Loucy (cell line): Measurements from ENCODE around the gene MDM2.

Source experiments
- H2AFZ ChIP-seq: fragments of 200-600 bp; sonication (generic); 2 replicates; pipeline ENCODE4 v1.6.0; 2016; ENCODE audit warnings: antibody characterized with exemption, mild to moderate bottlenecking, low read length, moderate library complexity
- H3F3A ChIP-seq: fragments of 200-600 bp; 2 replicates; pipeline ENCODE4 v1.6.0; 2016; ENCODE audit warnings: antibody characterized with exemption, low read depth, mild to moderate bottlenecking
- H3K27me3 ChIP-seq: fragments of 200-600 bp; sonication (generic); 2 replicates; pipeline ENCODE4 v1.6.1; 2014; ENCODE audit warnings: low read length, mild to moderate bottlenecking; ENCODE audit not compliant: insufficient read depth, poor library complexity, severe bottlenecking
- H3K36me3 ChIP-seq: fragments of 200-600 bp; sonication (generic); 2 replicates; pipeline ENCODE4 v1.6.1; 2016; ENCODE audit warnings: low read length; ENCODE audit not compliant: insufficient read depth
- H3K4me1 ChIP-seq: fragments of 200-600 bp; sonication (generic); 2 replicates; pipeline ENCODE4 v1.5.1; 2014; ENCODE audit warnings: low read length, mild to moderate bottlenecking; ENCODE audit not compliant: insufficient read depth, poor library complexity, severe bottlenecking
- H3K4me2 ChIP-seq: fragments of 200-600 bp; sonication (generic); 2 replicates; pipeline ENCODE4 v1.6.0; 2014; ENCODE audit warnings: antibody characterized with exemption, low read length, low read depth, mild to moderate bottlenecking; ENCODE audit not compliant: poor library complexity, severe bottlenecking
- H3K4me3 ChIP-seq: fragments of 200-600 bp; sonication (generic); 2 replicates; pipeline ENCODE4 v1.5.1; 2014; ENCODE audit warnings: low read length, mild to moderate bottlenecking, mixed read lengths; ENCODE audit not compliant: poor library complexity, severe bottlenecking
- H3K79me2 ChIP-seq: fragments of 200-600 bp; sonication (generic); 2 replicates; pipeline ENCODE4 v1.6.1; 2014; ENCODE audit warnings: low read length; ENCODE audit not compliant: insufficient read depth
- H3K9ac ChIP-seq: fragments of 200-600 bp; sonication (generic); 2 replicates; pipeline ENCODE4 v1.6.0; 2014; ENCODE audit warnings: mild to moderate bottlenecking, low read depth, low read length, moderate library complexity; ENCODE audit not compliant: poor library complexity, severe bottlenecking
- H3K9me2 ChIP-seq: fragments of 200-600 bp; sonication (generic); replicated peaks from 2 replicates; pipeline ENCODE4 v1.6.1; 2016; ENCODE audit warnings: low read depth, low read length, mixed read lengths
- H3K9me3 ChIP-seq: fragments of 200-600 bp; sonication (generic); 2 replicates; pipeline ENCODE4 v1.6.1; 2014; ENCODE audit warnings: mild to moderate bottlenecking, antibody characterized with exemption, low read length, low read depth; ENCODE audit not compliant: insufficient read depth
- H4K20me1 ChIP-seq: fragments of 200-600 bp; sonication (generic); 2 replicates; pipeline ENCODE4 v1.6.0; 2014; ENCODE audit warnings: antibody characterized with exemption, low read length, mild to moderate bottlenecking; ENCODE audit not compliant: insufficient read depth, poor library complexity, severe bottlenecking
- CTCF ChIP-seq: fragments of 200-600 bp; sonication (generic); conservative IDR thresholded peaks from 2 replicates; pipeline ENCODE4 v1.5.1; 2014; ENCODE audit warnings: mild to moderate bottlenecking, antibody characterized with exemption, low read length
- EZH2phosphoT487 ChIP-seq: fragments of 200-600 bp; IDR thresholded peaks from 2 replicates; pipeline ENCODE4 v1.6.1; 2018; ENCODE audit warnings: antibody characterized with exemption, mild to moderate bottlenecking, moderate library complexity, borderline replicate concordance

MDM2 gene

GRCh38 chr12:68880660-68881325 lies 72.8 kb downstream of the MDM2 start:
- no peak overlapping the region for H3K4me2 ChIP-seq
- no peaks in the 10 kb centered on the region for H3K9me2 ChIP-seq
- H3F3A ChIP-seq, result no peaks in the 10 kb centered on the region
- no peaks in the 10 kb centered on the region for H3K79me2 ChIP-seq
- TF ChIP-seq CTCF (no peak), EZH2phosphoT487 (no peak)
- no peaks in the 10 kb centered on the region for H4K20me1 ChIP-seq
- H2AFZ ChIP-seq, result no peak overlapping the region
- H3K4me3 ChIP-seq, result no peak overlapping the region
- no peaks in the 10 kb centered on the region for H3K27me3 ChIP-seq
- no peaks in the 10 kb centered on the region for H3K4me1 ChIP-seq
- no peak overlapping the region for H3K9ac ChIP-seq
- no peaks in the 10 kb centered on the region for H3K36me3 ChIP-seq
- no peaks in the 10 kb centered on the region for H3K9me3 ChIP-seq

GRCh38 chr12:68882251-68882964 lies 74.4 kb downstream of the MDM2 start:
- Histone ChIP-seq H3K27me3 (no peaks in the 10 kb centered on the region), H3K9me3 (no peaks in the 10 kb centered on the region), H4K20me1 (no peaks in the 10 kb centered on the region), H2AFZ (no peak overlapping the region), H3K79me2 (no peaks in the 10 kb centered on the region), H3F3A (no peaks in the 10 kb centered on the region), H3K4me2 (no peak overlapping the region), H3K4me1 (no peaks in the 10 kb centered on the region), H3K4me3 (no peak overlapping the region), H3K9ac (no peak overlapping the region), H3K9me2 (no peaks in the 10 kb centered on the region), H3K36me3 (no peaks in the 10 kb centered on the region)
- TF ChIP-seq CTCF, result no peak

GRCh38 chr12:68883151-68883550 lies 75.2 kb downstream of the MDM2 start:
- TF ChIP-seq CTCF (no peak), EZH2phosphoT487 (no peak)
- H3K36me3 ChIP-seq, result no peaks in the 10 kb centered on the region
- no peaks in the 10 kb centered on the region for H3K9me3 ChIP-seq
- H2AFZ ChIP-seq, result no peak overlapping the region
- H3K4me1 ChIP-seq, result no peaks in the 10 kb centered on the region
- no peaks in the 10 kb centered on the region for H3K9me2 ChIP-seq
- no peaks in the 10 kb centered on the region for H3F3A ChIP-seq
- H4K20me1 ChIP-seq, result no peaks in the 10 kb centered on the region
- no peaks in the 10 kb centered on the region for H3K79me2 ChIP-seq
- H3K9ac ChIP-seq, result no peak overlapping the region
- H3K4me3 ChIP-seq, result no peak overlapping the region
- H3K27me3 ChIP-seq, result no peaks in the 10 kb centered on the region
- no peak overlapping the region for H3K4me2 ChIP-seq
